ENCODE data around the gene PUDP.

- TF ChIP-seq CTCF (IDR thresholded peaks at IDR 0.05): no peak
- no peak for TF ChIP-seq POLR2A (IDR thresholded peaks at IDR 0.05)
- no peak for TF ChIP-seq POLR2AphosphoS5 (IDR thresholded peaks at IDR 0.05)
Measured at GRCh38 chrX:7191681-7192110, 43.7 kb upstream of the PUDP start.
